IPS-20b (cell line): Measurements from ENCODE around the gene CCSER2.
A peak's percentile ranks its signal among the peaks of the same experiment; 100 is the strongest.
"Not testable (repeated sequence)": the region's sequence is repeated elsewhere in the genome, so short reads cannot be mapped to it uniquely, and the experiment has no call there.

Experiments
- H3K27ac ChIP-seq: one replicate; pipeline ENCODE4 v1.5.1; 2013; ENCODE audit warnings: low read length
- H3K27me3 ChIP-seq: 2 replicates; pipeline ENCODE4 v1.6.1; 2013; ENCODE audit warnings: mild to moderate bottlenecking, low read length, inconsistent platforms; ENCODE audit not compliant: insufficient read depth
- H3K36me3 ChIP-seq: 2 replicates; pipeline ENCODE4 v1.6.1; 2013; ENCODE audit warnings: low read depth, mild to moderate bottlenecking, inconsistent platforms, low read length, moderate library complexity; ENCODE audit not compliant: insufficient read depth
- H3K4me1 ChIP-seq: 2 replicates; pipeline ENCODE4 v1.6.1; 2013; ENCODE audit warnings: mild to moderate bottlenecking, control low read depth, inconsistent platforms, low read length, moderate library complexity; ENCODE audit not compliant: insufficient read depth
- H3K4me3 ChIP-seq: 2 replicates; pipeline ENCODE4 v1.5.1; 2013; ENCODE audit warnings: mild to moderate bottlenecking, low read length, inconsistent platforms
- H3K9ac ChIP-seq: 2 replicates; pipeline ENCODE4 v1.6.1; 2013; ENCODE audit warnings: low read depth, mild to moderate bottlenecking, inconsistent platforms, low read length, moderate library complexity
- H3K9me3 ChIP-seq: 2 replicates; pipeline ENCODE4 v1.6.1; 2013; ENCODE audit warnings: mild to moderate bottlenecking, low read depth, low read length, inconsistent platforms; ENCODE audit not compliant: insufficient read depth

CCSER2 gene

DNA sequence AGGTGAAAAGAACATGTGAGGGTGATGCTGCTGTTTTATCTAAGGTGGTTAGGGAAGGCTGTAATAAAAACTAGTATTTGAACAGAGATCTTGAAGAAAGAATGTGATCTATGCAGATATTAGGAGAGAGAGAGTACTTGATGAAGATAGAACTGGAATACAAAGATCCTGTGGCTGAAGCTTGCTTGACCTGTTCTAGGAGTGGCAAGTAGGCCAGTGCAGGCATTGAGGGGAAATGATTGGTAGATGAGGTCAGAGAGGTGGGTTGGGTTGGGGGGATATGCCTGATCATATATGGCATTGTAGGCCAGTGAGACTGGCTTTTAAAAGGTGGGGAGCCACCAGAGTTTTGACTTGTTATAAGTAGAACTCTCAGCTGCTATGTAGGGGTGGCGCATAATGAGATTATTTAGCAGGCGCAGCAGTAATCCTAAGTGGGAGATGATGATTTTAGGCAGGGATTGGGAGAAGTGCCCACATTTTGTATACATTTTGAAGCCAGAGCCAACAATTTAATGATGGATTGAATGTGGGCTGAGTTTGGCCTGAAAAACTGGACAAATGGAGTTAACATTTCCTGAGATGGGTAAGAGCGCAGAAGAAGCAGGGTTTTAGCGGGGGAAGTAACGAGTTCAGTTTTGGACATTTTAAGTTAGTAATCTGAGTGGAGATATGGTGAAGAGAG, 8.2 kb downstream of the CCSER2 start:
- H3K4me1 ChIP-seq, result peaks cover 35% of the 10 kb centered on the region
- no peaks in the 10 kb centered on the region for H3K36me3 ChIP-seq
- H3K9ac ChIP-seq, result peak overlapping the region; percentile 9; the same call in 1 of the 2 replicates
- peak overlapping the region; percentile 14 for H3K27ac ChIP-seq
- no peaks in the 10 kb centered on the region for H3K27me3 ChIP-seq
- no peaks in the 10 kb centered on the region for H3K9me3 ChIP-seq
- no peak overlapping the region for H3K4me3 ChIP-seq

DNA sequence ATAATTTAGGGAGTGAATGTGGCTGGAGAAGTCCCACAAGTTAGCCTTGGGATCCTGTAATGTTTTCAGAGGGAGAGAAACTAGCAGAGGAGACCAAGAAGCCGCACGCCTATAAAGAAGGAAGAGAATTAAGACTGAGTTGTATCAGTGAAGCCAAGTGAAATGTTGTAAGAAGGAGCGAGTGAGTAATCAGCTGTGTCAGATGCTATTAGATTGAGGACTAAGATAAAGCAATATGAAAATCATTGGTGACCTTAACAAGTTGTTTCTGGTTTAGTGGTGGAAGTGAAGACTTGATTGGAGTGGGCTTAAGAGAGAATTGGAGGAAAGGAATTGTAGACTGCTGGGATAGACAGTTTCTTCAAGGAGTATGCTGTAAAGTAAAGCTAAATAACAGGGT, 8.8 kb downstream of the CCSER2 start:
- H3K4me3 ChIP-seq, result no peak overlapping the region
- H3K9me3 ChIP-seq, result no peaks in the 10 kb centered on the region
- peak overlapping the region; percentile 9; the same call in 1 of the 2 replicates for H3K9ac ChIP-seq
- peaks cover 41% of the 10 kb centered on the region for H3K4me1 ChIP-seq
- H3K27ac ChIP-seq, result no peak overlapping the region
- H3K36me3 ChIP-seq, result no peaks in the 10 kb centered on the region
- no peaks in the 10 kb centered on the region for H3K27me3 ChIP-seq

DNA sequence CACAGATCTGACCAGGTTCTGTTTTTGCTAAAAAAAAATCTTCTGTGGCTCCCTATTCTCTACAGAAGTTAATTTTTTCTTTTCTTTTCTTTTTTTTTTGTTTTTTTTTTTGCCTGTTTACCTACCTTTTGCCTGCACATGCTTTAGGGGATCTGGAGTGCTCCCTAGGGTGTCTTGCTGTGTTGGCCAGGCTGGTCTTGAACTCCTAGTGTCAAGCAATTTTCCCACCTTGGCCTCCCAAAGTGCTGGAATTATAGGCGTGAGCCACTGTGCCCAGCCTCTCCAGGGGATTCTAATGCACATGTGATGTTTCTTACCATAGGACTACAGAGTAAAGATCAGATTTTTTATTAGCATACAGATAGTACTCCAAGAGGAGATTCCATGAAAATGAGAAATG, 10.6 kb downstream of the CCSER2 start:
- Histone ChIP-seq H3K9ac (no peak overlapping the region), H3K9me3 (no peaks in the 10 kb centered on the region), H3K27ac (no peak overlapping the region), H3K4me3 (no peak overlapping the region), H3K36me3 (no peaks in the 10 kb centered on the region), H3K4me1 (peaks cover 38% of the 10 kb centered on the region), H3K27me3 (no peaks in the 10 kb centered on the region)

DNA sequence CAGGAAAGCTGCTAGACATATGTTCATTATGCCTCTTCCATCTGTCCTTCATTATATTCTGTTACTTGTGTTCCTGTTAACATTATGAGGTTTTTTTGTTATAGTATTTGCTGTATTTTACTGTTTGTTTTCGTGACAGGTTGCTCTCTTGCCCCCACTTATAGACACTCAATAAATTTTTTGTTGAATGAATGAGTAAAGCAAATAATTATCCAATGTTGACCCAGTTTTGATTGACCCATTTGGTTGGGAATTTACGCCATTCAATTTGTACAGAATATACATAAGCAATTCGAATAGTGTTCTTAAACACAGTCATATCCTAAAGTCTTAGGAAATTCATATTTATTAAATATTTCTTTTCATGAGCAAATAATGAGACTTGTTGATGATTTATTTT, 11.8 kb downstream of the CCSER2 start:
- Histone ChIP-seq H3K36me3 (no peaks in the 10 kb centered on the region), H3K9ac (no peak overlapping the region), H3K9me3 (no peaks in the 10 kb centered on the region), H3K27ac (no peak overlapping the region), H3K27me3 (no peaks in the 10 kb centered on the region), H3K4me3 (no peak overlapping the region), H3K4me1 (peaks cover 28% of the 10 kb centered on the region; the same call in 1 of the 2 replicates)

DNA sequence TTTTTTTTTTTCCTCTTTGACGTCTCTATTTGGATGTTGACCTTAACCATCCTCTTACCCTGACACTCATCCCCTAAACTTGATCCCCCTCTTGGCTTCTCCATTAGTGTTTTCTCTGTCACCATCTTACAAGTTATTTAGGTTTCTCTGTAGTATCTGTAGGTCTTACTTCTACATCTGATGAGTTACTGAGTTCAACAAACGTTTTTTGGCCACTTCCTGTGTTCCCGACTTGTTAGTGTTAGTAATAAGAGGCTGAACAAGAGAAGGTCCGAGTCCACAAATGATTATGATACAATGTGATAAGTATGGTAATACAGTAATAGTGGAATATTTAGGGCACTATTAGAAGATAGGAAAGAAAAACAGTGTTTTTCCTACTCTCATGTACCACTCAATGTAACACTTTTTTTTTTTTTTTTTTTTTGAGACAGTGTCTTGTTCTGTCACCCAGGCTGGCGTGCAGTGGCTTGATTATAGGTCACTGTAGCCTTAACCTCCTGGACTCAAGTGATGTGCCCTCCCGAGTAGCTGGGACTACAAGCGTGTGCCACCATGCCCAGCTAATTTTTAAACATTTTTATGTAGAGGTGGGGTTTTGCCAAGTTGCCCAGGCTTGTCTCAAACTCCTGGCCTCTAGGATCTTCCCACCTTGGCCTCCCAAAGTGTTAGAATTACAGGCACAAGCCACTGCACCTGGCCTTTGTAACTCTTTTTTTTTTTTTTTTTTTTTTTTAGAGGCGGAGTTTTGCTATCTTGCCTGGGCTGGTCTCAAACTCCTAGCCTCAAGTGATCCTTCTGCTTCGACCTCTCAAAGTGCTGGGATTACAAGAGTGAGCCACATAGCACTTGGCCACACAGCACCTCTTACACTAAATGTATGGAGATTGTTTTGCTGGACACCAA, 12.5 kb downstream of the CCSER2 start:
- Histone ChIP-seq H3K27ac (no peak overlapping the region), H3K27me3 (no peaks in the 10 kb centered on the region), H3K4me3 (no peak overlapping the region), H3K9me3 (no peaks in the 10 kb centered on the region), H3K4me1 (peaks cover 22% of the 10 kb centered on the region; the same call in 1 of the 2 replicates), H3K9ac (no peak overlapping the region), H3K36me3 (no peaks in the 10 kb centered on the region)

DNA sequence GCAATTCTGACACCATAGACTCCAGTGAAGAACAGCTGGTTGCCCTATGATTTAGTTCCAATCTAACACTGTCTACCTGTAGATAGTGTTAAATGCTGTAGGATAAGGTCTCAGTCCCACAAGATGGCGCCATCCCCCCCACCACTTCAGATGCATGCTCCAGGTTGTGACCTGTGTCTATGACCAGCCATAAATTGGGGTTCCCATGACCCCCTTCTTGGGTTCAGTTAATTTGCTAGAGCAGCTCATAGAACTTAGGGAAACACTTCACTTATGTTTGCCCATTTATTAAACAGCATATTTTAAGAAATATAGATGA, 13.1 kb downstream of the CCSER2 start:
- Histone ChIP-seq H3K9me3 (no peaks in the 10 kb centered on the region), H3K4me1 (peaks cover 18% of the 10 kb centered on the region; the same call in 1 of the 2 replicates), H3K36me3 (no peaks in the 10 kb centered on the region), H3K4me3 (0 out of 2 replicates have a peak overlapping the region, but pooled peaks have one; percentile 25), H3K27me3 (no peaks in the 10 kb centered on the region), H3K27ac (no peak overlapping the region), H3K9ac (no peak overlapping the region)

DNA sequence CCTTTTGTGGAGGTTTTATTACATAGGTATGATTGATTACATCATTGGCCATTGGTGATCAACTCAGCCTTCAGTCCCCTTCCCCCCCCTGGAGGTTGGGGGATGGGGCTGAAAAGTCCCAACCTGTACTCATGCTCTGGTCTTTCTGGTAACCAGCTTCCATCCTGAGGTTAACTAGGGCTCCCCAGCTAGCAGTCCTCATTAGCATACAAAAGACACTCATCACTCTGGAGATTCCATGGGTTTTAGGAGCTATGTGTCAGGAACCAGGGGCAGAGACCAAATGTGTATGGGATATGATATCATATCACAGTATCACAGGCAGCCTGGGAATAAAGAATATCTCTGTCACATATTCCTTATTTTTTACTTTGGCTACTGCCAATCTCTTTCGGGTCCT, 13.6 kb downstream of the CCSER2 start:
- Histone ChIP-seq H3K9ac (no peak overlapping the region), H3K4me3 (0 out of 2 replicates have a peak overlapping the region, but pooled peaks have one; percentile 25), H3K4me1 (peaks cover 16% of the 10 kb centered on the region; the same call in 1 of the 2 replicates), H3K36me3 (no peaks in the 10 kb centered on the region), H3K27ac (no peak overlapping the region), H3K27me3 (no peaks in the 10 kb centered on the region), H3K9me3 (no peaks in the 10 kb centered on the region)

DNA sequence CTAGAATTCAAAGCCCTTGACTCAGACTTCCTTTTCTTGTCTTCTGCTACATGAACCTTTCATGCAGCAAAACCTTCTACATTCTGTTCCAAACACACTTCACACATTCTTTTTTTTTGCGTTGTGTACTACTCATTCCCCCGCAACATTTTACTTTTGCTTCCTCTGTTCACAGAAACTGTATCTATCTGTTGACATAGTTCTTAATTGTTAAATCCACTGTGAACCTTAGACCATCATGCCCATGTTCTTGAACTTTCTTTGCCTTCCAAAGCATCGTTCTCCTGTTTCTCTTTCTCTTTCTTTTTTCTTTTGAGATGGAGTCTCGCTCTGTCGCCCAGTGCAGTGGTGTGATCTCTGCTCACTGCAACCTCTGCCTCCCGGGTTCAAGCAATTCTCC, 14.2 kb downstream of the CCSER2 start:
- Histone ChIP-seq H3K36me3 (no peaks in the 10 kb centered on the region), H3K27ac (no peak overlapping the region), H3K27me3 (no peaks in the 10 kb centered on the region), H3K4me1 (peaks cover 11% of the 10 kb centered on the region; the same call in 1 of the 2 replicates), H3K9ac (no peak overlapping the region), H3K4me3 (no peak overlapping the region), H3K9me3 (no peaks in the 10 kb centered on the region)

DNA sequence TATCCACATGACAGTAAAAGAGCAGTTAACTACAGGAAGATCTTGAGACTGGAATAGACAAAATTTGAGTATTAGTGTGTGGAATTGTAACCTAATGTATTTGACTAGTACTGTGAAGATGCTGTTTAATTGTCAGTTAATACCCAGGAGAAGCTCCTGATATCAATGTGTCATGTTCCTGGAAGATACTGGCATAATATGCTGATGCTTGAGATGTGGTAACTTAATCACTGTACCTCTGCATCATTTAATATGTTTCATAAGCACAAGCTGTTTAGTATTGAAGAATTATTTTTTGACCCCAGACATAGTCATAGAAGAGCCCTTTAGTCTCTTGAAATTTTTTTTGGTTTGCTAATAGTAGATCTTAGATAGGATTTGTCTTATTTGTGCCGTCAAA, 15.4 kb downstream of the CCSER2 start:
- no peaks in the 10 kb centered on the region for H3K27me3 ChIP-seq
- H3K4me3 ChIP-seq, result no peak overlapping the region
- no peak overlapping the region for H3K9ac ChIP-seq
- no peaks in the 10 kb centered on the region for H3K9me3 ChIP-seq
- H3K4me1 ChIP-seq, result peaks cover 7% of the 10 kb centered on the region; the same call in 1 of the 2 replicates
- no peaks in the 10 kb centered on the region for H3K36me3 ChIP-seq
- H3K27ac ChIP-seq, result no peak overlapping the region

DNA sequence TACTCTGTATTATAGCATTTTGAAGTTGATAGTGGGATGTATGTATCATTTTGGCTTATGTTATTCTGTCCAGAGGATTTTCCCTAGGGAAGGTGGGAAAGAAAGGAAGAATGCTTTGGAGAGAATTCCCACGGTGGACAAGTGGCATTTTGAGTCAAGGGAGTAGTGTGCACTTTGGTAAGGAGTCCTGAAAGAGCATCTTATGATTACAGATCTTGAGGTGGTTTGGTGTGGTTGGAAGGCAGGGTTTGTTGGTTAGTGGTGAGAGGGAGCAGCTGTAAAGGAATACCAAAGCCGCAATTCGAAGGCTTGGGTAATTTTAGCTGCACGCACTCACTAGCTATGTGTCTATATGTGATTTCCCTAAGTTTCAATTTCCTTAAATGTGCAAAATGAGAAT, 16.1 kb downstream of the CCSER2 start:
- Histone ChIP-seq H3K4me3 (no peak overlapping the region), H3K9ac (no peak overlapping the region), H3K27me3 (no peaks in the 10 kb centered on the region), H3K27ac (no peak overlapping the region), H3K4me1 (peaks cover 7% of the 10 kb centered on the region; the same call in 1 of the 2 replicates), H3K9me3 (no peaks in the 10 kb centered on the region), H3K36me3 (no peaks in the 10 kb centered on the region)

DNA sequence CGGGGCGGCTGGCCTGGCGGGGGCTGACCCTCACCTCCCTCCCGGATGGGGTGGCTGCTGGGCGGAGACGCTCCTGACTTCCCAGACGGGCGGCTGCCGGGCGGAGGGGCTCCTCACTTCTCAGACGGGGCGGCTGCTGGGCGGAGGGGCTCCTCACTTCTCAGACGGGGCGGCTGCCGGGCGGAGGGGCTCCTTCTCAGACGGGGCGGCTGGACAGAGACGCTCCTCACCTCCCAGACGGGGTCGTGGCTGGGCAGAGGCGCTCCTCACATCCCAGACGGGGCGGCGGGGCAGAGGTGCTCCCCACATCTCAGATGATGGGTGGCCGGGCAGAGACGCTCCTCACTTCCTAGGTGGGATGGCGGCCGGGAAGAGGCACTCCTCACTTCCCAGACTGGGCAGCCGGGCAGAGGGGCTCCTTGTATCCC, 19.2 kb downstream of the CCSER2 start:
- H3K36me3 ChIP-seq, H3K4me3 ChIP-seq, H3K27ac ChIP-seq, H3K9me3 ChIP-seq, H3K27me3 ChIP-seq, H3K4me1 ChIP-seq, H3K9ac ChIP-seq: not testable (repeated sequence)

DNA sequence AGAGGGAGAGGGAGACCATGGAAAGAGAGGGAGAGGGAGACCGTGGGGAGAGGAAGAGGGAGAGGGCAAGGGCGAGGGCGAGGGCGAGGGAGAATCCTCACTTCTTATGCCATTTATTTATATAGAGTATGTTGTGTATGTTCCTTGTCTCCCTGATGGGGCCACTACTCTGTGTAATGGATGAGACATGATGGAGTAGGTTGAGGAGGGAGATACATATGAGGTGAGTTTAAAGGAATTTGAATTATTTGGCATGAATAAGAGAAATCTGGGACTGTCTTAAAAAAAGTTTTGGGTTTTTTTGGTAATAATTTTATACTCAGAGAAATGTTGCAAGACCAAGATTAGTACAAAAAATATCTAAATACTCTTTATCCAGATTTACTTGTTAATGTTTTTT, 20.1 kb downstream of the CCSER2 start:
- Histone ChIP-seq H3K9ac (no peak overlapping the region), H3K9me3 (no peaks in the 10 kb centered on the region), H3K4me1 (peaks cover under 1% of the 10 kb centered on the region; the same call in 1 of the 2 replicates), H3K27ac (no peak overlapping the region), H3K36me3 (no peaks in the 10 kb centered on the region), H3K27me3 (no peaks in the 10 kb centered on the region), H3K4me3 (no peak overlapping the region)
